LNCaP clone FGC (cell line): ENCODE measurements around the gene C1orf141.

Source experiments
- DNase-seq: peaks from one replicate; pipeline ENCODE4 v3.0.0-alpha.2; 2011; ENCODE audit warnings: low read depth
- H3K4me3 ChIP-seq: 2 replicates; pipeline ENCODE4 v1.5.1; 2011; ENCODE audit warnings: mild to moderate bottlenecking, low read depth, low read length, control low read depth
- CTCF ChIP-seq: IDR thresholded peaks from 2 replicates; pipeline ENCODE4 v1.5.1; 2012; ENCODE audit warnings: mild to moderate bottlenecking; ENCODE audit not compliant: control insufficient read depth, insufficient read depth; ENCODE audit errors: extremely low read depth

C1orf141 gene

GRCh38 chr1:67118646-67119045 lies 16.1 kb downstream of the C1orf141 start:
- no peak overlapping the region for H3K4me3 ChIP-seq
- TF ChIP-seq CTCF = no peak
- no peak for DNase-seq

GRCh38 chr1:67118191-67118590 lies 16.6 kb downstream of the C1orf141 start:
- TF ChIP-seq CTCF = no peak
- no peak overlapping the region for H3K4me3 ChIP-seq
- no peak for DNase-seq

- no peak for DNase-seq
- TF ChIP-seq CTCF = no peak
Measured at GRCh38 chr1:67114162-67114561, 20.6 kb downstream of the C1orf141 start.

GRCh38 chr1:67110352-67110751 lies 24.4 kb downstream of the C1orf141 start:
- H3K4me3 ChIP-seq = no peak overlapping the region
- no peak for TF ChIP-seq CTCF
- no peak for DNase-seq

More at GRCh38 chr1:67114162-67114561, 20.6 kb downstream of the C1orf141 start:
- H3K4me3 ChIP-seq = no peak overlapping the region

GRCh38 chr1:67105508-67105907 lies 29.3 kb downstream of the C1orf141 start:
- DNase-seq = no peak
- no peak overlapping the region for H3K4me3 ChIP-seq
- no peak for TF ChIP-seq CTCF

- no peak for TF ChIP-seq CTCF
- DNase-seq = no peak
- H3K4me3 ChIP-seq = no peak overlapping the region
Measured at GRCh38 chr1:67103548-67103947, 31.2 kb downstream of the C1orf141 start.

- DNase-seq = no peak
- no peak for TF ChIP-seq CTCF
- no peak overlapping the region for H3K4me3 ChIP-seq
Measured at GRCh38 chr1:67100833-67101232, 33.9 kb downstream of the C1orf141 start.
